GM12878 (cell line): Measurements from ENCODE around the gene LIG4. TPM values are rescaled to one million over a fixed set of nuclear protein-coding genes. Genes with fewer than 3 reads are reported as not detected.

Experiments
- ATAC-seq: fragments of 200-7000 bp; cut with Tn5 transposase; 3 replicates; pipeline ENCODE4 v1.9.1; 2020; ENCODE audit warnings: mild to moderate bottlenecking, moderate library complexity
- BruUV-seq: library from RNA; stranded (reverse); fragments of 400-500 nt; replicated peaks from 2 replicates; lab custom pipeline; 2021; lab: Mats Ljungman, UMichigan
- CTCF ChIA-PET: fragments of 300-600 bp; sonication (Branson Sonifier 250); formaldehyde crosslinking; extraction: SDS; loops from one replicate; lab custom pipeline; 2021; ENCODE audit warnings: inconsistent platforms; lab: Yijun Ruan, JAX
- POLR2A ChIA-PET: fragments of 350-600 bp; formaldehyde crosslinking; extraction: SDS; loops from one replicate; lab custom pipeline; 2021; ENCODE audit warnings: inconsistent platforms; lab: Charles Lee
- RAD21 ChIA-PET: fragments of 300-600 bp; sonication (Branson Sonifier 250); formaldehyde crosslinking; loops from one replicate; lab custom pipeline; 2023; ENCODE audit warnings: antibody characterized with exemption; ENCODE audit not compliant: unreplicated experiment; lab: Charles Lee
- SMC1A ChIA-PET: fragments of 300-600 bp; sonication (Branson Sonifier 250); formaldehyde crosslinking; loops from one replicate; lab custom pipeline; 2023; ENCODE audit not compliant: unreplicated experiment, uncharacterized antibody; lab: Charles Lee
- DNase-seq: peaks from one replicate; pipeline ENCODE4 v3.0.0-alpha.2; 2011; ENCODE audit warnings: low read depth, low spot score
- FAIRE-seq: peaks from 3 replicates; lab custom pipeline; 2011; peaks lifted over from hg19 to GRCh38; lab: Jason Lieb, UNC
- H2AFZ ChIP-seq: 2 replicates; pipeline ENCODE4 v1.6.0; 2011; ENCODE audit warnings: low read depth, low read length, control low read depth; ENCODE audit not compliant: control insufficient read depth
- H3K27ac ChIP-seq: 2 replicates; pipeline ENCODE4 v1.5.1; 2011; ENCODE audit warnings: control low read depth; ENCODE audit not compliant: control insufficient read depth, insufficient read depth
- H3K27me3 ChIP-seq, 2 experiments: replicated peaks in 1 of 2; 2 replicates each; pipeline versions ENCODE4 v1.6.0 to v1.6.1; 2011; ENCODE audit warnings: low read length in 1 of 2; ENCODE audit not compliant: control insufficient read depth in 2 of 2, insufficient read depth in 2 of 2
- H3K36me3 ChIP-seq, 2 experiments: 2 replicates each; pipeline ENCODE4 v1.5.1; 2011; ENCODE audit warnings: low read length in 1 of 2; ENCODE audit not compliant: control insufficient read depth in 2 of 2, insufficient read depth in 2 of 2
- H3K4me1 ChIP-seq: 2 replicates; pipeline ENCODE4 v1.6.1; 2011; ENCODE audit warnings: mild to moderate bottlenecking, low read length, moderate library complexity, mixed read lengths; ENCODE audit not compliant: control insufficient read depth, insufficient read depth
- H3K4me2 ChIP-seq: 2 replicates; pipeline ENCODE4 v1.6.0; 2011; ENCODE audit warnings: control low read depth; ENCODE audit not compliant: control insufficient read depth, insufficient read depth
- H3K4me3 ChIP-seq: fragments of 200-600 bp; sonication (generic); 2 replicates; pipeline ENCODE4 v1.5.1; 2016
- H3K79me2 ChIP-seq: 2 replicates; pipeline ENCODE4 v1.6.0; 2011; ENCODE audit warnings: low read length; ENCODE audit not compliant: control insufficient read depth, insufficient read depth
- H3K9ac ChIP-seq: 2 replicates; pipeline ENCODE4 v1.8.0; 2011; ENCODE audit warnings: low read length, control low read depth, mixed read lengths; ENCODE audit not compliant: control insufficient read depth, insufficient read depth
- H3K9me3 ChIP-seq: replicated peaks from 3 replicates; pipeline ENCODE4 v1.5.1; 2011; ENCODE audit warnings: mild to moderate bottlenecking, low read length; ENCODE audit not compliant: control insufficient read depth, insufficient read depth
- H4K20me1 ChIP-seq: 2 replicates; pipeline ENCODE4 v1.6.0; 2011; ENCODE audit not compliant: control insufficient read depth, insufficient read depth
- ATF7 ChIP-seq: fragments of 450-650 bp; IDR thresholded peaks from 2 replicates; pipeline ENCODE4 v1.6.1; 2016; ENCODE audit warnings: low read depth, mild to moderate bottlenecking
- CTCF ChIP-seq, 3 experiments: IDR thresholded peaks in 2 of 3; conservative IDR thresholded peaks in 1 of 3; 2 replicates each; pipeline ENCODE4 v1.5.1; 2011; ENCODE audit warnings: low read depth in 3 of 3, low read length in 3 of 3, mild to moderate bottlenecking in 3 of 3, control low read depth in 2 of 3, moderate library complexity in 2 of 3, inconsistent platforms in 1 of 3, mixed read lengths in 1 of 3; ENCODE audit not compliant: control insufficient read depth in 2 of 3, insufficient read depth in 1 of 3; ENCODE audit errors: extremely low read depth in 1 of 3
- FOS ChIP-seq: IDR thresholded peaks from 3 replicates; pipeline ENCODE4 v1.6.1; 2011; ENCODE audit warnings: borderline replicate concordance; ENCODE audit not compliant: insufficient read length; ENCODE audit errors: extremely low read depth
- FOXM1 ChIP-seq: IDR thresholded peaks from 2 replicates; pipeline ENCODE4 v1.6.1; 2012; ENCODE audit warnings: low read depth, mild to moderate bottlenecking, inconsistent platforms, low read length, moderate library complexity
- PML ChIP-seq: IDR thresholded peaks from 2 replicates; pipeline ENCODE4 v1.6.1; 2012; ENCODE audit warnings: low read length, inconsistent platforms
- RAD21 ChIP-seq: IDR thresholded peaks from 2 replicates; pipeline ENCODE4 v1.6.1; 2011; ENCODE audit warnings: mild to moderate bottlenecking, low read depth, low read length, moderate library complexity; ENCODE audit not compliant: insufficient read depth
- SMC3 ChIP-seq: IDR thresholded peaks from 2 replicates; pipeline ENCODE4 v1.6.1; 2011; ENCODE audit warnings: low read length, improper control_type of control experiment, borderline replicate concordance
- ZNF217 ChIP-seq: fragments of 450-650 bp; IDR thresholded peaks from 2 replicates; pipeline ENCODE4 v1.6.1; 2017; ENCODE audit warnings: antibody characterized with exemption, mild to moderate bottlenecking
- WGBS: methylation state at CpG from one replicate; pipeline ENCODE4 v1.1.6; 2016; ENCODE audit warnings: low lambda C conversion rate; ENCODE audit not compliant: insufficient replicate concordance, insufficient coverage; ENCODE audit errors: missing lambda C conversion rate; 5-methylcytosine and 5-hydroxymethylcytosine counted together
- in situ Hi-C: fragments of 300-500 bp; cut with MboI; formaldehyde crosslinking; loops from 9 replicates; pipeline ENCODE4 v1.14.3; 2018; ENCODE audit warnings: mixed read lengths
- intact Hi-C: fragments of 100-400 bp; cut with micrococcal nuclease; formaldehyde crosslinking; loops from one replicate; pipeline ENCODE4 v1.14.2; 2022; ENCODE audit not compliant: unreplicated experiment
- polyA plus RNA-seq, 11 experiments: library from polyadenylated mRNA; depleted of rRNA in 4 of 11; unstranded in 6 of 11; stranded (reverse) in 5 of 11; fragments of >200 nt; fragmentation: Nextera tagmentation in 4 of 11; fragmentation: Illumina TruSeq in 1 of 11; extraction: Ambion mirVana in 4 of 11; extraction: Trizol in 1 of 11; gene quantifications; 1 replicate in 1 of 11; 2 replicates in 10 of 11; pipeline versions ENCODE4 v1.2.1 to v1.2.3, GENCODE V29; 2011 to 2016; ENCODE audit warnings: inconsistent platforms in 2 of 11, missing spikeins in 2 of 11, low read depth in 1 of 11
- total RNA-seq, 4 experiments: library from RNA; depleted of rRNA in 3 of 4; stranded (reverse); fragments of >200 nt in 3 of 4; fragmentation: Illumina TruSeq in 1 of 4; extraction: Trizol in 1 of 4; gene quantifications; 2 replicates each; pipeline versions ENCODE4 v1.2.1 to v1.2.3, GENCODE V29; 2013 to 2021
- TF ChIP-seq, protein P1 (sequence below): fragments of 450-650 bp; IDR thresholded peaks from 2 replicates; pipeline ENCODE4 v1.6.1; 2017; ENCODE audit warnings: low read depth, mild to moderate bottlenecking, moderate library complexity

LIG4 gene
- total and polyA plus RNA-seq, 10 of the 15 experiments (the other 5 are each of a cell fraction or from before 2014, with no cell fraction given): 2.3 to 15.0 (median 8.5) TPM

- H4K20me1 ChIP-seq: no peaks in the 10 kb centered on the region
- no peaks in the 10 kb centered on the region for H3K9me3 ChIP-seq
- BruUV-seq: no TSS peak
- peaks cover 7% of the 10 kb centered on the region for H3K4me1 ChIP-seq
- FAIRE-seq (no peak), DNase-seq (no peak), ATAC-seq (no peak)
- H2AFZ ChIP-seq: no peak overlapping the region
- RAD21 ChIA-PET: interaction anchor here (1.3 to 2.1 kb wide), 2 partner anchors 9 to 39 kb away, joined by 4 to 5 read pairs; no protein-coding TSS in a partner anchor
- H3K36me3 ChIP-seq: peaks cover 0 to 4% of the 10 kb centered on the region in 2 experiments; a peak in 1 of 4 replicates
- no peak overlapping the region for H3K4me3 ChIP-seq
- H3K27ac ChIP-seq: no peak overlapping the region
- H3K4me2 ChIP-seq: no peak overlapping the region
- H3K27me3 ChIP-seq: no peaks in the 10 kb centered on the region
- TF ChIP-seq ATF7: no peak
- TF ChIP-seq PML: no peak
- no peak for TF ChIP-seq FOXM1
- no peak for TF ChIP-seq ZNF217
- intact Hi-C loops (no loop called here), in situ Hi-C loops (no loop called here)
- POLR2A ChIA-PET: no interaction called here
- H3K79me2 ChIP-seq: peaks cover 20% of the 10 kb centered on the region
- no peak overlapping the region for H3K9ac ChIP-seq
- CTCF ChIA-PET: interaction anchor here (1.4 to 3.5 kb wide), 2 partner anchors 39 to 278 kb away, joined by 6 to 11 read pairs; partner anchors contain the start of gene TNFSF13B
- SMC1A ChIA-PET: interaction anchor here (0.6 to 3.3 kb wide), 7 partner anchors 27 to 278 kb away, joined by 3 to 14 read pairs (median 4); partner anchors contain the start of gene TNFSF13B
Measured at GRCh38 chr13:108230377-108230776, 15.0 kb upstream of the LIG4 start.

DNA sequence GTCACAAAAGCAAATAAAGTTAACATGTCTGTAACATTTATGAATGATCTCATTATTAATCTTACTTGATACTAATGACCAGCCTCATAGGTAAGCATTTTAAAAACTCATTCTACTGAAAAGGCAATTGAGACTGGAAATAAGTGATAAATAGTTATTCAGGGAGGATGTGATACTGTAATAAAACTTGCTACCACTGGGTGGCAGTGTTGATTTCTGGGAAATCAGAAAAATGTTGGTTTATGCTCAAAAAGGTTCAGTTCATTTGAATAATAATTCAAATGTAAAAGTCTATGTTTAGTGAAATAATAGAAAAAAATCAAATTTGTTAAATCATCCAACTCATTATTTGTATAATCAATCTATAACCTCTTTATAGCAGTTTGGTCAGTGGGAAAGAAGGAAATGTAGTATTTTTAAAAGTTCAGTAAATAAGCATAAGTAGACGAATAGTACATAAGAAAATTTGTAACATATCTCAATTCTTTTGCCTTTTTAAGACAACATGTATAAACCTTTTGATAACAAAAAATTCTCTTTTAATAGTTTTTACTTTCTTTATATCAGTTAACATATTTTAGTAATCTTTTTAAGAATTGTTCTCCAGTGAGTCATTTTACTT, 12.4 kb upstream of the LIG4 start:
- no TSS peak for BruUV-seq
- no peak overlapping the region for H3K4me3 ChIP-seq
- no peak for FAIRE-seq
- DNase-seq: no peak
- peak; percentile 18; the same call in 1 of the 3 replicates for ATAC-seq
- H3K27me3 ChIP-seq: no peaks in the 10 kb centered on the region
- peaks cover 0 to 4% of the 10 kb centered on the region in 2 experiments; a peak in 1 of 4 replicates for H3K36me3 ChIP-seq
- H3K79me2 ChIP-seq: peaks cover 36% of the 10 kb centered on the region
- H3K4me2 ChIP-seq: no peak overlapping the region
- ChIA-PET CTCF (interaction anchor here (0.6 to 1.0 kb wide), 8 partner anchors 9 to 667 kb away, joined by 3 to 7 read pairs (median 4); no protein-coding TSS in a partner anchor), POLR2A (no interaction called here), SMC1A (interaction anchor here (0.8 to 1.0 kb wide), 2 partner anchors 41 to 42 kb away, joined by 3 to 5 read pairs; partner anchors contain the start of gene TNFSF13B), RAD21 (interaction anchor here (0.9 kb wide), 1 partner anchor 41 kb away, joined by 3 read pairs; no protein-coding TSS in a partner anchor)
- no peak overlapping the region for H3K9ac ChIP-seq
- TF ChIP-seq, protein P1, sequence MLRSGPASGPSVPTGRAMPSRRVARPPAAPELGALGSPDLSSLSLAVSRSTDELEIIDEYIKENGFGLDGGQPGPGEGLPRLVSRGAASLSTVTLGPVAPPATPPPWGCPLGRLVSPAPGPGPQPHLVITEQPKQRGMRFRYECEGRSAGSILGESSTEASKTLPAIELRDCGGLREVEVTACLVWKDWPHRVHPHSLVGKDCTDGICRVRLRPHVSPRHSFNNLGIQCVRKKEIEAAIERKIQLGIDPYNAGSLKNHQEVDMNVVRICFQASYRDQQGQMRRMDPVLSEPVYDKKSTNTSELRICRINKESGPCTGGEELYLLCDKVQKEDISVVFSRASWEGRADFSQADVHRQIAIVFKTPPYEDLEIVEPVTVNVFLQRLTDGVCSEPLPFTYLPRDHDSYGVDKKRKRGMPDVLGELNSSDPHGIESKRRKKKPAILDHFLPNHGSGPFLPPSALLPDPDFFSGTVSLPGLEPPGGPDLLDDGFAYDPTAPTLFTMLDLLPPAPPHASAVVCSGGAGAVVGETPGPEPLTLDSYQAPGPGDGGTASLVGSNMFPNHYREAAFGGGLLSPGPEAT: 0 out of 2 replicates have a peak, but pooled peaks have one; percentile 12
- TF ChIP-seq FOS: no peak
- peak; percentile 76 for TF ChIP-seq RAD21
- TF ChIP-seq SMC3: peak; percentile 53; the same call in 1 of the 2 replicates
- peak; percentile 58 to 60 (median 58); a peak in 5 of 6 replicates for TF ChIP-seq CTCF (IDR thresholded peaks at IDR 0.05 in 2 of 3, conservative IDR thresholded peaks at IDR 0.05 in 1 of 3; ENCODE audit: control insufficient read depth in 2 of 3, extremely low read depth in 1 of 3, insufficient read depth in 1 of 3, low read depth in 3 of 3, low read length in 3 of 3)
- no peak overlapping the region for H3K27ac ChIP-seq
- H3K9me3 ChIP-seq: no peaks in the 10 kb centered on the region
- no peaks in the 10 kb centered on the region for H4K20me1 ChIP-seq
- 100% methylated on average over 1 of the region's 1 CpG for WGBS
- H3K4me1 ChIP-seq: peaks cover 7% of the 10 kb centered on the region
- no peak overlapping the region for H2AFZ ChIP-seq
- in situ Hi-C loops (no loop called here), intact Hi-C loops (loop anchor here (2.0 to 10.0 kb wide), 4 partner anchors 41 to 670 kb away; partner anchors contain the start of gene TNFSF13B)
